ENCODE results near the gene ZC3HAV1.

GRCh38 chr7:139079861-139080260, 29.7 kb downstream of the ZC3HAV1 start:
- TF ChIP-seq CTCF (conservative IDR thresholded peaks at IDR 0.05; ENCODE audit: low read length) (no peak), EZH2phosphoT487 (IDR thresholded peaks at IDR 0.05; ENCODE audit: borderline replicate concordance, low read depth, low read length) (no peak)

All from OCI-LY7 (cell line).